GM04503 (cell line): Measurements from ENCODE around the gene HS6ST1.

Experiments
- DNase-seq: peaks from one replicate; pipeline ENCODE4 v3.0.0-alpha.2; 2012; ENCODE audit warnings: low read depth

Gene HS6ST1

GRCh38 chr2:128310094-128310716, 8.5 kb downstream of the HS6ST1 start:
- DNase-seq = no peak

- no peak for DNase-seq
Measured at GRCh38 chr2:128309280-128310093, 9.2 kb downstream of the HS6ST1 start.

- no peak for DNase-seq
Measured at GRCh38 chr2:128308889-128309279, 9.8 kb downstream of the HS6ST1 start.

GRCh38 chr2:128308284-128308731, 10.4 kb downstream of the HS6ST1 start:
- DNase-seq = no peak

- no peak for DNase-seq
Measured at GRCh38 chr2:128307595-128307994, 11.1 kb downstream of the HS6ST1 start.

- no peak for DNase-seq
Measured at GRCh38 chr2:128306931-128307460, 11.7 kb downstream of the HS6ST1 start.

- DNase-seq = peak; percentile 89
Measured at GRCh38 chr2:128306081-128306930, 12.4 kb downstream of the HS6ST1 start.

- DNase-seq = no peak
Measured at GRCh38 chr2:128305555-128306080, 13.1 kb downstream of the HS6ST1 start.

GRCh38 chr2:128304715-128305554, 13.7 kb downstream of the HS6ST1 start:
- peak; percentile 85 for DNase-seq

- no peak for DNase-seq
Measured at GRCh38 chr2:128304330-128304714, 14.3 kb downstream of the HS6ST1 start.

GRCh38 chr2:128303911-128304310, 14.8 kb downstream of the HS6ST1 start:
- no peak for DNase-seq

- DNase-seq = no peak
Measured at GRCh38 chr2:128303095-128303791, 15.4 kb downstream of the HS6ST1 start.

- DNase-seq = no peak
Measured at GRCh38 chr2:128302744-128303067, 16.0 kb downstream of the HS6ST1 start.

GRCh38 chr2:128302011-128302743, 16.5 kb downstream of the HS6ST1 start:
- DNase-seq = no peak

- peak; percentile 96 for DNase-seq
Measured at GRCh38 chr2:128301501-128301966, 17.1 kb downstream of the HS6ST1 start.

- no peak for DNase-seq
Measured at GRCh38 chr2:128301021-128301420, 17.6 kb downstream of the HS6ST1 start.

- no peak for DNase-seq
Measured at GRCh38 chr2:128300151-128301020, 18.3 kb downstream of the HS6ST1 start.

- no peak for DNase-seq
Measured at GRCh38 chr2:128299628-128300027, 19.0 kb downstream of the HS6ST1 start.
